ENCODE data around the gene DNM2. TPM values are rescaled to one million over a fixed set of nuclear protein-coding genes. Genes with fewer than 3 reads are reported as not detected.
A peak's percentile ranks its signal among the peaks of the same experiment; 100 is the strongest.

Gene DNM2
- total and polyA plus RNA-seq, 2 of the 13 experiments (the other 11 are each of a cell fraction or from before 2014, with no cell fraction given), result 41.7 to 59.8 TPM

DNA sequence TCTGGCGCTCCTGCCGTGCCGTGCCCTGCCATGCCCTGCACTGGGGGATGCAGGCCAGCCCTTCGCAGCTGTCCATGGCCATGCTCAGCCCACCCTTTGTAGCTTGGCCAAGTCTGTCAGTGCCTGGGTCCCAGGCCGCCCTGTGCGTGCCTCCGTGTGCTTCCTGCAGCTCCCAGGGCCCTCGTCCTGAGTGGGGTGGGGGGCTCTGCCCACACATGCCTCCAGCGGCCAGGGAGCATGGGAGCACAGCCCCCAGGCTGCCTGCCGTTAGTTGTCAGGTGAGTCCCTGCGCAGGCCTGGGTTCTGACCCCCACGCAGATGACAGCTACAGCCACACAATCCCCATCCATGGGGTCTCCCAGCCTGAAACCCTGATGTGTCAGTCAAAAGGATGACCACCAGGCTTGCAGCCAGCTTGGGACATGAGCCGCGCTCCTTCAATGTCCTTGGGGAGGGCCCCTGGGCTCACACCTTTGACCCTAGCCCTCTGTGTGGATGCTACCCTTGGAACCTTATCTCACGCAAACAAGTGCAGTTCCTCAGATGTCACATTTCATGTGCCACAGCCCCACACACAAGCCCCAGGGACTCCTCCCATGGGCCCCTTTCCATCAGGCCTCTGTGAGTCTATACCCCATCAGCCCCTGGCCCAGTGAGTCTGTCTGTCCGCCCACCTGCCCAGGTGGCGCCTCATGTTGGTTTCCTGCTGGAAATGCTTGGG, 93.7 kb downstream of the DNM2 start (continued):
- TF ChIP-seq, protein P1, sequence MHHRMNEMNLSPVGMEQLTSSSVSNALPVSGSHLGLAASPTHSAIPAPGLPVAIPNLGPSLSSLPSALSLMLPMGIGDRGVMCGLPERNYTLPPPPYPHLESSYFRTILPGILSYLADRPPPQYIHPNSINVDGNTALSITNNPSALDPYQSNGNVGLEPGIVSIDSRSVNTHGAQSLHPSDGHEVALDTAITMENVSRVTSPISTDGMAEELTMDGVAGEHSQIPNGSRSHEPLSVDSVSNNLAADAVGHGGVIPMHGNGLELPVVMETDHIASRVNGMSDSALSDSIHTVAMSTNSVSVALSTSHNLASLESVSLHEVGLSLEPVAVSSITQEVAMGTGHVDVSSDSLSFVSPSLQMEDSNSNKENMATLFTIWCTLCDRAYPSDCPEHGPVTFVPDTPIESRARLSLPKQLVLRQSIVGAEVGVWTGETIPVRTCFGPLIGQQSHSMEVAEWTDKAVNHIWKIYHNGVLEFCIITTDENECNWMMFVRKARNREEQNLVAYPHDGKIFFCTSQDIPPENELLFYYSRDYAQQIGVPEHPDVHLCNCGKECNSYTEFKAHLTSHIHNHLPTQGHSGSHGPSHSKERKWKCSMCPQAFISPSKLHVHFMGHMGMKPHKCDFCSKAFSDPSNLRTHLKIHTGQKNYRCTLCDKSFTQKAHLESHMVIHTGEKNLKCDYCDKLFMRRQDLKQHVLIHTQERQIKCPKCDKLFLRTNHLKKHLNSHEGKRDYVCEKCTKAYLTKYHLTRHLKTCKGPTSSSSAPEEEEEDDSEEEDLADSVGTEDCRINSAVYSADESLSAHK (CRISPR knock-in tag; IDR thresholded peaks at IDR 0.05; ENCODE audit: borderline replicate concordance), result no peak
- TF ChIP-seq ZNF264 (CRISPR knock-in tag; IDR thresholded peaks at IDR 0.05) (no peak), PAWR (CRISPR knock-in tag; IDR thresholded peaks at IDR 0.05; ENCODE audit: borderline replicate concordance) (no peak), ETV5 (CRISPR knock-in tag; IDR thresholded peaks at IDR 0.05; ENCODE audit: borderline replicate concordance) (no peak), ZSCAN9 (CRISPR knock-in tag; IDR thresholded peaks at IDR 0.05; ENCODE audit: borderline replicate concordance) (no peak), ELF3 (CRISPR knock-in tag; IDR thresholded peaks at IDR 0.05) (no peak), KAT7 (CRISPR knock-in tag; IDR thresholded peaks at IDR 0.05; ENCODE audit: borderline replicate concordance) (no peak), U2AF2 (IDR thresholded peaks at IDR 0.05; ENCODE audit: low read depth, low read length) (no peak), ZNF263 (CRISPR knock-in tag; IDR thresholded peaks at IDR 0.05) (peak; percentile 59; the same call in 1 of the 2 replicates), TBX3 (IDR thresholded peaks at IDR 0.05; ENCODE audit: borderline replicate concordance) (no peak)
- TF ChIP-seq, protein P2, sequence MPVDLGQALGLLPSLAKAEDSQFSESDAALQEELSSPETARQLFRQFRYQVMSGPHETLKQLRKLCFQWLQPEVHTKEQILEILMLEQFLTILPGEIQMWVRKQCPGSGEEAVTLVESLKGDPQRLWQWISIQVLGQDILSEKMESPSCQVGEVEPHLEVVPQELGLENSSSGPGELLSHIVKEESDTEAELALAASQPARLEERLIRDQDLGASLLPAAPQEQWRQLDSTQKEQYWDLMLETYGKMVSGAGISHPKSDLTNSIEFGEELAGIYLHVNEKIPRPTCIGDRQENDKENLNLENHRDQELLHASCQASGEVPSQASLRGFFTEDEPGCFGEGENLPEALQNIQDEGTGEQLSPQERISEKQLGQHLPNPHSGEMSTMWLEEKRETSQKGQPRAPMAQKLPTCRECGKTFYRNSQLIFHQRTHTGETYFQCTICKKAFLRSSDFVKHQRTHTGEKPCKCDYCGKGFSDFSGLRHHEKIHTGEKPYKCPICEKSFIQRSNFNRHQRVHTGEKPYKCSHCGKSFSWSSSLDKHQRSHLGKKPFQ (CRISPR knock-in tag; IDR thresholded peaks at IDR 0.05; ENCODE audit: insufficient replicate concordance), result no peak
- TF ChIP-seq, protein P3, sequence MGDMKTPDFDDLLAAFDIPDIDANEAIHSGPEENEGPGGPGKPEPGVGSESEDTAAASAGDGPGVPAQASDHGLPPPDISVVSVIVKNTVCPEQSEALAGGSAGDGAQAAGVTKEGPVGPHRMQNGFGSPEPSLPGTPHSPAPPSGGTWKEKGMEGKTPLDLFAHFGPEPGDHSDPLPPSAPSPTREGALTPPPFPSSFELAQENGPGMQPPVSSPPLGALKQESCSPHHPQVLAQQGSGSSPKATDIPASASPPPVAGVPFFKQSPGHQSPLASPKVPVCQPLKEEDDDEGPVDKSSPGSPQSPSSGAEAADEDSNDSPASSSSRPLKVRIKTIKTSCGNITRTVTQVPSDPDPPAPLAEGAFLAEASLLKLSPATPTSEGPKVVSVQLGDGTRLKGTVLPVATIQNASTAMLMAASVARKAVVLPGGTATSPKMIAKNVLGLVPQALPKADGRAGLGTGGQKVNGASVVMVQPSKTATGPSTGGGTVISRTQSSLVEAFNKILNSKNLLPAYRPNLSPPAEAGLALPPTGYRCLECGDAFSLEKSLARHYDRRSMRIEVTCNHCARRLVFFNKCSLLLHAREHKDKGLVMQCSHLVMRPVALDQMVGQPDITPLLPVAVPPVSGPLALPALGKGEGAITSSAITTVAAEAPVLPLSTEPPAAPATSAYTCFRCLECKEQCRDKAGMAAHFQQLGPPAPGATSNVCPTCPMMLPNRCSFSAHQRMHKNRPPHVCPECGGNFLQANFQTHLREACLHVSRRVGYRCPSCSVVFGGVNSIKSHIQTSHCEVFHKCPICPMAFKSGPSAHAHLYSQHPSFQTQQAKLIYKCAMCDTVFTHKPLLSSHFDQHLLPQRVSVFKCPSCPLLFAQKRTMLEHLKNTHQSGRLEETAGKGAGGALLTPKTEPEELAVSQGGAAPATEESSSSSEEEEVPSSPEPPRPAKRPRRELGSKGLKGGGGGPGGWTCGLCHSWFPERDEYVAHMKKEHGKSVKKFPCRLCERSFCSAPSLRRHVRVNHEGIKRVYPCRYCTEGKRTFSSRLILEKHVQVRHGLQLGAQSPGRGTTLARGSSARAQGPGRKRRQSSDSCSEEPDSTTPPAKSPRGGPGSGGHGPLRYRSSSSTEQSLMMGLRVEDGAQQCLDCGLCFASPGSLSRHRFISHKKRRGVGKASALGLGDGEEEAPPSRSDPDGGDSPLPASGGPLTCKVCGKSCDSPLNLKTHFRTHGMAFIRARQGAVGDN (CRISPR knock-in tag; IDR thresholded peaks at IDR 0.05), result peak; percentile 60
- TF ChIP-seq, protein P4, sequence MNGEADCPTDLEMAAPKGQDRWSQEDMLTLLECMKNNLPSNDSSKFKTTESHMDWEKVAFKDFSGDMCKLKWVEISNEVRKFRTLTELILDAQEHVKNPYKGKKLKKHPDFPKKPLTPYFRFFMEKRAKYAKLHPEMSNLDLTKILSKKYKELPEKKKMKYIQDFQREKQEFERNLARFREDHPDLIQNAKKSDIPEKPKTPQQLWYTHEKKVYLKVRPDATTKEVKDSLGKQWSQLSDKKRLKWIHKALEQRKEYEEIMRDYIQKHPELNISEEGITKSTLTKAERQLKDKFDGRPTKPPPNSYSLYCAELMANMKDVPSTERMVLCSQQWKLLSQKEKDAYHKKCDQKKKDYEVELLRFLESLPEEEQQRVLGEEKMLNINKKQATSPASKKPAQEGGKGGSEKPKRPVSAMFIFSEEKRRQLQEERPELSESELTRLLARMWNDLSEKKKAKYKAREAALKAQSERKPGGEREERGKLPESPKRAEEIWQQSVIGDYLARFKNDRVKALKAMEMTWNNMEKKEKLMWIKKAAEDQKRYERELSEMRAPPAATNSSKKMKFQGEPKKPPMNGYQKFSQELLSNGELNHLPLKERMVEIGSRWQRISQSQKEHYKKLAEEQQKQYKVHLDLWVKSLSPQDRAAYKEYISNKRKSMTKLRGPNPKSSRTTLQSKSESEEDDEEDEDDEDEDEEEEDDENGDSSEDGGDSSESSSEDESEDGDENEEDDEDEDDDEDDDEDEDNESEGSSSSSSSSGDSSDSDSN (CRISPR knock-in tag; IDR thresholded peaks at IDR 0.05), result no peak
- TF ChIP-seq, protein P5, sequence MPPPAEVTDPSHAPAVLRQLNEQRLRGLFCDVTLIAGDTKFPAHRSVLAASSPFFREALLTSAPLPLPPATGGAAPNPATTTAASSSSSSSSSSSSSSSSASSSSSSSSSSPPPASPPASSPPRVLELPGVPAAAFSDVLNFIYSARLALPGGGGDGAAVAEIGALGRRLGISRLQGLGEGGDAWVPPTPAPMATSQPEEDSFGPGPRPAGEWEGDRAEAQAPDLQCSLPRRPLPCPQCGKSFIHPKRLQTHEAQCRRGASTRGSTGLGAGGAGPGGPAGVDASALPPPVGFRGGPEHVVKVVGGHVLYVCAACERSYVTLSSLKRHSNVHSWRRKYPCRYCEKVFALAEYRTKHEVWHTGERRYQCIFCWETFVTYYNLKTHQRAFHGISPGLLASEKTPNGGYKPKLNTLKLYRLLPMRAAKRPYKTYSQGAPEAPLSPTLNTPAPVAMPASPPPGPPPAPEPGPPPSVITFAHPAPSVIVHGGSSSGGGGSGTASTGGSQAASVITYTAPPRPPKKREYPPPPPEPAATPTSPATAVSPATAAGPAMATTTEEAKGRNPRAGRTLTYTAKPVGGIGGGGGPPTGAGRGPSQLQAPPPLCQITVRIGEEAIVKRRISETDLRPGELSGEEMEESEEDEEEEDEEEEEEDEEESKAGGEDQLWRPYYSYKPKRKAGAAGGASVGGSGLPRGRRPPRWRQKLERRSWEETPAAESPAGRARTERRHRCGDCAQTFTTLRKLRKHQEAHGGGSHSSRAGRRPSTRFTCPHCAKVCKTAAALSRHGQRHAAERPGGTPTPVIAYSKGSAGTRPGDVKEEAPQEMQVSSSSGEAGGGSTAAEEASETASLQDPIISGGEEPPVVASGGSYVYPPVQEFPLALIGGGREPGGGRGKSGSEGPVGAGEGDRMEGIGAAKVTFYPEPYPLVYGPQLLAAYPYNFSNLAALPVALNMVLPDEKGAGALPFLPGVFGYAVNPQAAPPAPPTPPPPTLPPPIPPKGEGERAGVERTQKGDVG (CRISPR knock-in tag; IDR thresholded peaks at IDR 0.05; ENCODE audit: borderline replicate concordance), result peak; percentile 66; the same call in 1 of the 2 replicates

All from HepG2 (cell line).